ENCODE measurements around the gene ZBTB40. TPM values are rescaled to one million over a fixed set of nuclear protein-coding genes. Genes with fewer than 3 reads are reported as not detected.

Gene ZBTB40
- total RNA-seq, 1 experiment from 2014 or later, result 16.3 TPM

DNA sequence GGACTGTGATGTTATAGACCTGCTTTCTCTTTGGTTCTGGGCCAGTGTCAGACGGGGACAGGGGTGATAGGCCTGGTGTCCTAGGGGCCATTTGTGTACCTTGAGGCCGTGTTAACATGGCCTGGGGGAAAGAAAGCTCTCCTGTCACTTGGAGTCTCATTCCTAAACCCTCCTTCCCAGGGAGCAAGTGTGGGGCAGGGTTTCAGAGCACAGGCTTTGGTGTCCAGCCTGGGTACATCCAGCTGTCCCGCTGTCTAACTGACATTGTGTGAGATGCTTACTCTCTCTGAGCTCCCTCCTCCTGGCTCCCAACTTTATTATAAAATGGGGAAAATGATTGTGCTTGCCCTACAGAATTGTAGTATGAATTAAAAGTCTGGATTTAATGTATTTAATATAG lies 79.1 kb downstream of the ZBTB40 start:
- no CpG with 5 or more reads among the region's 3 CpGs for WGBS (ENCODE audit: extremely low coverage, insufficient read length, low lambda C conversion rate)

More for the DNA sequence above, 79.1 kb downstream of the ZBTB40 start:
- Histone ChIP-seq H3K27ac (ENCODE audit: insufficient read length, low read depth, low read length) (no peak overlapping the region), H3K9ac (ENCODE audit: extremely low read depth, insufficient read length, low read length) (no peak overlapping the region), H3K23ac (ENCODE audit: insufficient read length, low read depth, low read length) (no peak overlapping the region), H3K4me1 (ENCODE audit: insufficient read depth, low read length) (no peaks in the 10 kb centered on the region), H3K14ac (ENCODE audit: insufficient read depth, low read length) (no peak overlapping the region), H3K23me2 (ENCODE audit: insufficient read length, low read depth, low read length, poor library complexity, severe bottlenecking) (no peaks in the 10 kb centered on the region), H3K56ac (ENCODE audit: insufficient read length, low read depth, low read length) (no peak overlapping the region), H3K79me2 (ENCODE audit: insufficient read depth, low read length) (no peaks in the 10 kb centered on the region), H4K20me1 (ENCODE audit: control insufficient read depth, insufficient read depth, insufficient read length) (no peaks in the 10 kb centered on the region), H3K79me1 (ENCODE audit: insufficient read depth, low read depth, low read length, poor library complexity, severe bottlenecking) (no peaks in the 10 kb centered on the region), H3K27me3 (ENCODE audit: insufficient read depth, low read length) (no peaks in the 10 kb centered on the region), H4K8ac (replicated peaks; ENCODE audit: insufficient read length, low read depth, low read length) (no peak overlapping the region), H4K5ac (ENCODE audit: insufficient read length, low read depth, low read length) (no peak overlapping the region), H3K4ac (ENCODE audit: low read depth, low read length) (no peak overlapping the region), H2AFZ (ENCODE audit: low read length) (no peak overlapping the region), H2BK20ac (ENCODE audit: low read depth, low read length, poor library complexity, severe bottlenecking) (no peak overlapping the region), H2AK5ac (ENCODE audit: insufficient read length, low read length) (no peak overlapping the region), H2BK15ac (ENCODE audit: low read depth, low read length) (no peak overlapping the region), H3K9me3 (ENCODE audit: control insufficient read depth, low read depth, low read length) (no peaks in the 10 kb centered on the region), H2BK12ac (ENCODE audit: insufficient read length, low read depth, low read length) (no peak overlapping the region), H3K4me2 (ENCODE audit: insufficient read depth, insufficient read length, low read length) (no peak overlapping the region), H3K18ac (ENCODE audit: insufficient read length, low read depth, low read length) (no peak overlapping the region), H3T11ph (ENCODE audit: low read length) (no peak overlapping the region), H2BK5ac (ENCODE audit: insufficient read length, low read length) (no peak overlapping the region), H2BK120ac (ENCODE audit: low read depth, low read length, poor library complexity, severe bottlenecking) (no peak overlapping the region), H4K91ac (ENCODE audit: insufficient read length, low read depth, low read length) (no peak overlapping the region)
- Mint-ChIP-seq H3K9me3 (no peaks in the 10 kb centered on the region), H3K36me3 (ENCODE audit: insufficient read depth in 1 of 3, low read depth in 3 of 3) (peaks cover 0 to 12% (median 0%) of the 10 kb centered on the region in 3 experiments; a peak in 4 of 7 replicates), H3K4me3 (no peak overlapping the region), H3K4me1 (peaks cover 0 to 6% of the 10 kb centered on the region in 2 experiments; a peak in 1 of 4 replicates), H3K27me3 (ENCODE audit: low read depth) (no peaks in the 10 kb centered on the region), H3K27ac (no peak overlapping the region)
- TF ChIP-seq, protein P1, sequence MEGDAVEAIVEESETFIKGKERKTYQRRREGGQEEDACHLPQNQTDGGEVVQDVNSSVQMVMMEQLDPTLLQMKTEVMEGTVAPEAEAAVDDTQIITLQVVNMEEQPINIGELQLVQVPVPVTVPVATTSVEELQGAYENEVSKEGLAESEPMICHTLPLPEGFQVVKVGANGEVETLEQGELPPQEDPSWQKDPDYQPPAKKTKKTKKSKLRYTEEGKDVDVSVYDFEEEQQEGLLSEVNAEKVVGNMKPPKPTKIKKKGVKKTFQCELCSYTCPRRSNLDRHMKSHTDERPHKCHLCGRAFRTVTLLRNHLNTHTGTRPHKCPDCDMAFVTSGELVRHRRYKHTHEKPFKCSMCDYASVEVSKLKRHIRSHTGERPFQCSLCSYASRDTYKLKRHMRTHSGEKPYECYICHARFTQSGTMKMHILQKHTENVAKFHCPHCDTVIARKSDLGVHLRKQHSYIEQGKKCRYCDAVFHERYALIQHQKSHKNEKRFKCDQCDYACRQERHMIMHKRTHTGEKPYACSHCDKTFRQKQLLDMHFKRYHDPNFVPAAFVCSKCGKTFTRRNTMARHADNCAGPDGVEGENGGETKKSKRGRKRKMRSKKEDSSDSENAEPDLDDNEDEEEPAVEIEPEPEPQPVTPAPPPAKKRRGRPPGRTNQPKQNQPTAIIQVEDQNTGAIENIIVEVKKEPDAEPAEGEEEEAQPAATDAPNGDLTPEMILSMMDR (conservative IDR thresholded peaks at IDR 0.05), result no peak
- DNase-seq, result peak; percentile 12
